Stimulated activated CD4-positive, alpha-beta T cell treated with anti-CD3 and anti-CD28 coated beads, Interleukin-4, amount 100 ng/mL, for 4 hours (primary cell): ENCODE results near the gene C19orf25.

Experiments
- DNase-seq, 2 experiments: peaks; one replicate each; pipeline ENCODE4 v3.0.0-alpha.2; 2020

The C19orf25 gene

GRCh38 chr19:1474765-1475351 lies 4.2 kb downstream of the C19orf25 start:
- no peak for DNase-seq

- DNase-seq: no peak
Measured at GRCh38 chr19:1474011-1474764, 4.8 kb downstream of the C19orf25 start.

GRCh38 chr19:1473085-1473851 lies 5.7 kb downstream of the C19orf25 start:
- no peak for DNase-seq

- no peak for DNase-seq
Measured at GRCh38 chr19:1472231-1473084, 6.6 kb downstream of the C19orf25 start.

GRCh38 chr19:1471515-1472160 lies 7.4 kb downstream of the C19orf25 start:
- no peak for DNase-seq

- DNase-seq: no peak
Measured at GRCh38 chr19:1471010-1471514, 8.0 kb downstream of the C19orf25 start.

- peak; percentile 73 to 75 for DNase-seq
Measured at GRCh38 chr19:1470305-1471009, 8.6 kb downstream of the C19orf25 start.

- no peak for DNase-seq
Measured at GRCh38 chr19:1470055-1470304, 9.0 kb downstream of the C19orf25 start.

- DNase-seq: peak in 1 of 2 experiments; percentile 35
Measured at GRCh38 chr19:1469255-1470054, 9.6 kb downstream of the C19orf25 start.

- DNase-seq: peak in 1 of 2 experiments; percentile 55
Measured at GRCh38 chr19:1468821-1469254, 10.2 kb downstream of the C19orf25 start.

GRCh38 chr19:1468274-1468820 lies 10.7 kb downstream of the C19orf25 start:
- DNase-seq: no peak

- DNase-seq: no peak
Measured at GRCh38 chr19:1467490-1468273, 11.3 kb downstream of the C19orf25 start.

GRCh38 chr19:1467215-1467489 lies 11.9 kb downstream of the C19orf25 start:
- DNase-seq: no peak

GRCh38 chr19:1466461-1467214 lies 12.4 kb downstream of the C19orf25 start:
- DNase-seq: no peak

- DNase-seq: no peak
Measured at GRCh38 chr19:1466018-1466460, 13.0 kb downstream of the C19orf25 start.

- DNase-seq: no peak
Measured at GRCh38 chr19:1465191-1466016, 13.6 kb downstream of the C19orf25 start.

GRCh38 chr19:1461862-1462261 lies 17.2 kb downstream of the C19orf25 start:
- DNase-seq: no peak
